CD4-positive, alpha-beta T cell treated with Interleukin-4 for 4 hours (primary cell): Measurements from ENCODE around the gene ADH5.
"Not testable (repeated sequence)": the region's sequence is repeated elsewhere in the genome, so short reads cannot be mapped to it uniquely, and the experiment has no call there.

Source experiments
- DNase-seq: peaks from one replicate; pipeline ENCODE4 v3.0.0-alpha.2; 2020

Gene ADH5

GRCh38 chr4:99088481-99089365 lies at the start of gene ADH5:
ADH5 (minus strand) TSS chr4:99088788; CDS start chr4:99088700, 88 bp downstream.
- DNase-seq = peak; percentile 86

- no peak for DNase-seq
Measured at GRCh38 chr4:99136329-99136728, 47.7 kb upstream of the ADH5 start.

- DNase-seq = no peak
Measured at GRCh38 chr4:99135541-99136162, 47.1 kb upstream of the ADH5 start.

- DNase-seq = no peak
Measured at GRCh38 chr4:99134586-99134985, 46.0 kb upstream of the ADH5 start.

GRCh38 chr4:99131378-99131777 lies 42.8 kb upstream of the ADH5 start:
- DNase-seq = no peak

GRCh38 chr4:99126376-99126775 lies 37.8 kb upstream of the ADH5 start:
- no peak for DNase-seq

GRCh38 chr4:99121008-99121407 lies 32.4 kb upstream of the ADH5 start:
- no peak for DNase-seq

GRCh38 chr4:99120501-99120900 lies 31.9 kb upstream of the ADH5 start:
- DNase-seq = no peak

- no peak for DNase-seq
Measured at GRCh38 chr4:99117876-99118693, 29.5 kb upstream of the ADH5 start.

- not testable (repeated sequence) for DNase-seq
Measured at GRCh38 chr4:99117122-99117841, 28.7 kb upstream of the ADH5 start.

- DNase-seq = not testable (repeated sequence)
Measured at GRCh38 chr4:99109286-99109685, 20.7 kb upstream of the ADH5 start.

GRCh38 chr4:99104153-99104552 lies 15.6 kb upstream of the ADH5 start:
- DNase-seq = no peak

GRCh38 chr4:99103166-99103565 lies 14.6 kb upstream of the ADH5 start:
- no peak for DNase-seq

GRCh38 chr4:99102634-99103033 lies 14.0 kb upstream of the ADH5 start:
- DNase-seq = no peak

GRCh38 chr4:99100876-99101275 lies 12.3 kb upstream of the ADH5 start:
- DNase-seq = no peak

GRCh38 chr4:99099814-99100213 lies 11.2 kb upstream of the ADH5 start:
- not testable (repeated sequence) for DNase-seq

GRCh38 chr4:99099311-99099710 lies 10.7 kb upstream of the ADH5 start:
- DNase-seq = no peak

GRCh38 chr4:99091841-99092240 lies 3.3 kb upstream of the ADH5 start:
- DNase-seq = not testable (repeated sequence)

- no peak for DNase-seq
Measured at GRCh38 chr4:99091216-99091575, 2.6 kb upstream of the ADH5 start.

- DNase-seq = no peak
Measured at GRCh38 chr4:99090481-99091215, 2.1 kb upstream of the ADH5 start.

GRCh38 chr4:99088023-99088449 lies 552 bp downstream of the ADH5 start:
- DNase-seq = peak; percentile 24

GRCh38 chr4:99084595-99084994 lies 4.0 kb downstream of the ADH5 start:
- no peak for DNase-seq
